Natural killer cell (primary cell): Measurements from ENCODE around the gene CAMTA2. TPM values are rescaled to one million over a fixed set of nuclear protein-coding genes. Genes with fewer than 3 reads are reported as not detected.
A peak's percentile ranks its signal among the peaks of the same experiment; 100 is the strongest.

Experiments
- ATAC-seq, 3 donors: fragments of 150-1000 bp in 2 of 3; fragments of 200-7000 bp in 1 of 3; cut with Tn5 transposase; 1 replicate in 1 of 3; 2 replicates in 2 of 3; pipeline ENCODE4 v1.10.0; 2021; ENCODE audit warnings: mild to moderate bottlenecking in 2 of 3, moderate library complexity in 2 of 3
- DNase-seq, 2 donors: peaks; one replicate each; pipeline versions ENCODE4 v3.0.0 to v3.0.0-alpha.2; 2013 to 2021; ENCODE audit warnings: mixed read lengths in 1 of 2
- H3K27ac ChIP-seq: one replicate; pipeline ENCODE4 v1.5.1; 2013; ENCODE audit warnings: mild to moderate bottlenecking, low read length
- H3K27me3 ChIP-seq: one replicate; pipeline ENCODE4 v1.6.1; 2013; ENCODE audit warnings: low read length; ENCODE audit not compliant: control insufficient read depth, insufficient read depth
- H3K36me3 ChIP-seq: one replicate; pipeline ENCODE4 v1.6.1; 2013; ENCODE audit warnings: low read length; ENCODE audit not compliant: control insufficient read depth, insufficient read depth
- H3K4me1 ChIP-seq: one replicate; pipeline ENCODE4 v1.6.1; 2013; ENCODE audit warnings: low read length; ENCODE audit not compliant: control insufficient read depth, insufficient read depth
- H3K4me3 ChIP-seq: one replicate; pipeline ENCODE4 v1.5.1; 2013; ENCODE audit warnings: low read length
- H3K9me3 ChIP-seq: one replicate; pipeline ENCODE4 v1.6.1; 2013; ENCODE audit warnings: low read length; ENCODE audit not compliant: control insufficient read depth, insufficient read depth
- H3K27ac Mint-ChIP-seq, 2 donors: one replicate each; pipeline ENCODE4 v1.8.0; 2022; ENCODE audit warnings: mild to moderate bottlenecking in 2 of 2, mixed read lengths in 2 of 2, moderate library complexity in 1 of 2
- H3K27me3 Mint-ChIP-seq, 2 donors: one replicate each; pipeline ENCODE4 v1.8.0; 2022; ENCODE audit warnings: low read depth in 2 of 2, mixed read lengths in 2 of 2
- H3K36me3 Mint-ChIP-seq: one replicate; pipeline ENCODE4 v1.8.0; 2022; ENCODE audit warnings: mixed read lengths
- H3K4me1 Mint-ChIP-seq, 2 donors: one replicate each; pipeline ENCODE4 v1.8.0; 2022; ENCODE audit warnings: mixed read lengths in 2 of 2
- H3K4me3 Mint-ChIP-seq: one replicate; pipeline ENCODE4 v1.8.0; 2022; ENCODE audit warnings: mild to moderate bottlenecking, moderate library complexity, mixed read lengths
- H3K9me3 Mint-ChIP-seq, 2 donors: one replicate each; pipeline ENCODE4 v1.8.0; 2022; ENCODE audit warnings: mixed read lengths in 2 of 2
- WGBS: methylation state at CpG from one replicate; pipeline ENCODE4 v1.1.7; 2013; ENCODE audit warnings: missing lambda C conversion rate; ENCODE audit not compliant: insufficient coverage; 5-methylcytosine and 5-hydroxymethylcytosine counted together
- intact Hi-C: fragments of 100-400 bp; cut with micrococcal nuclease; formaldehyde crosslinking; loops from one replicate; pipeline ENCODE4 v1.14.2; 2022
- total RNA-seq, 4 donors: library from RNA; stranded (reverse); fragments of 120-200 nt in 1 of 4; gene quantifications; one replicate each; pipeline versions ENCODE4 v1.2.3 to v1.2.4, GENCODE V29; 2013 to 2022
- TF ChIP-seq, protein P1 (sequence below): fragments of 200-600 bp; IDR thresholded peaks from one replicate; pipeline ENCODE4 v1.8.0; 2022; ENCODE audit warnings: antibody characterized with exemption

The CAMTA2 gene
- total RNA-seq, 3 donors from 2014 or later (not counting 1 experiment from before 2014, with no cell fraction given), result 56.2 to 69.5 (median 69.4) TPM

DNA sequence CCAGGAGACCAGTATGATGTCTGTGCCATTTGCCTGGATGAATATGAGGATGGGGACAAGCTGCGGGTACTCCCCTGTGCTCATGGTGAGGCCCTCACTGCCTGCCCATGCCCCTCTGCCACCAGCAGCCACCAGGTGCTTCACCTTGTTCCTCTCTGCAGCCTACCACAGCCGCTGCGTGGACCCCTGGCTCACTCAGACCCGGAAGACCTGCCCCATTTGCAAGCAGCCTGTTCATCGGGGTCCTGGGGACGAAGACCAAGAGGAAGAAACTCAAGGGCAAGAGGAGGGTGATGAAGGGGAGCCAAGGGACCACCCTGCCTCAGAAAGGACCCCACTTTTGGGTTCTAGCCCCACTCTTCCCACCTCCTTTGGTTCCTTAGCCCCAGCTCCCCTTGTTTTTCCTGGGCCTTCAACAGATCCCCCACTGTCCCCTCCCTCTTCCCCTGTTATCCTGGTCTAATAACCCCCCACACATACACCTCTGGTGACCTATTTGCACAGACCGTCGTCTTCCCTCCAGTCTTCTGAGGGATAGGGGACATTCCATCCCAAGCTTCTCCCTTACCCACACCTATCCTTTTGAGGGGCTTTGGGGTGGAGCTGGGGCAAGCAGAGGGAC lies 42.8 kb downstream of the CAMTA2 start:
- WGBS, result 21% methylated on average over 8 of the region's 8 CpGs
- H3K4me1 Mint-ChIP-seq, result peaks cover 65 to 79% of the 10 kb centered on the region in 2 donors
- Histone ChIP-seq H3K27ac (peak overlapping the region; percentile 96), H3K4me1 (peaks cover 65% of the 10 kb centered on the region), H3K27me3 (no peaks in the 10 kb centered on the region), H3K9me3 (no peaks in the 10 kb centered on the region), H3K36me3 (peaks cover 50% of the 10 kb centered on the region), H3K4me3 (peak overlapping the region; percentile 99)
- DNase-seq (peak in 1 of 2 donors; percentile 45), ATAC-seq (no peak)
- peak overlapping the region; percentile 91 for H3K4me3 Mint-ChIP-seq
- TF ChIP-seq, protein P1, sequence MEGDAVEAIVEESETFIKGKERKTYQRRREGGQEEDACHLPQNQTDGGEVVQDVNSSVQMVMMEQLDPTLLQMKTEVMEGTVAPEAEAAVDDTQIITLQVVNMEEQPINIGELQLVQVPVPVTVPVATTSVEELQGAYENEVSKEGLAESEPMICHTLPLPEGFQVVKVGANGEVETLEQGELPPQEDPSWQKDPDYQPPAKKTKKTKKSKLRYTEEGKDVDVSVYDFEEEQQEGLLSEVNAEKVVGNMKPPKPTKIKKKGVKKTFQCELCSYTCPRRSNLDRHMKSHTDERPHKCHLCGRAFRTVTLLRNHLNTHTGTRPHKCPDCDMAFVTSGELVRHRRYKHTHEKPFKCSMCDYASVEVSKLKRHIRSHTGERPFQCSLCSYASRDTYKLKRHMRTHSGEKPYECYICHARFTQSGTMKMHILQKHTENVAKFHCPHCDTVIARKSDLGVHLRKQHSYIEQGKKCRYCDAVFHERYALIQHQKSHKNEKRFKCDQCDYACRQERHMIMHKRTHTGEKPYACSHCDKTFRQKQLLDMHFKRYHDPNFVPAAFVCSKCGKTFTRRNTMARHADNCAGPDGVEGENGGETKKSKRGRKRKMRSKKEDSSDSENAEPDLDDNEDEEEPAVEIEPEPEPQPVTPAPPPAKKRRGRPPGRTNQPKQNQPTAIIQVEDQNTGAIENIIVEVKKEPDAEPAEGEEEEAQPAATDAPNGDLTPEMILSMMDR, result no peak
- H3K27me3 Mint-ChIP-seq, result peaks cover 0 to 2% of the 10 kb centered on the region in 2 donors
- H3K9me3 Mint-ChIP-seq, result no peaks in the 10 kb centered on the region
- H3K36me3 Mint-ChIP-seq, result peaks cover 14% of the 10 kb centered on the region
- H3K27ac Mint-ChIP-seq, result peak overlapping the region; percentile 87 to 93
- intact Hi-C loops, result loop anchor here (2.0 to 5.0 kb wide), 2 partner anchors 44 to 473 kb away; partner anchors contain the start of gene NUP88

DNA sequence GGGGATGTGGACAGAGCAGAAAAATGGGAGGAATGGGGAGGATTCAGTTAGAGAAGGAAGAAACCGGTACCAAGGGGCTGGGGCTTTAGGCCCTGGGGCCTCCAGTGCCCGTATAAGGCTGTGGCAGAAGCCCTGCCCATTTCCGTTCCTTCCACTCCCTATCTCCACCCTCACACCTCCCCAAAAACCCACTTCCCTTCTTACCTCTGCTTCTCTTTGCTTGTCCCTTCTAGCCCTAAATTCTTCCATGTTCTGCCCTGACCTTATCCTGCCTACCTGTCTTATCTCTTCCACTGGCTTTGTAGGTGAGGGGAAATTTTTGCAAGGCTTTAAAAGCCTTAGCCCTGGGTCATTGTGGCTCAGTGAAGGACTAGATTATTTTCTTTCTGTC lies 43.3 kb downstream of the CAMTA2 start:
- Histone ChIP-seq H3K4me3 (peak overlapping the region; percentile 99), H3K9me3 (no peaks in the 10 kb centered on the region), H3K27me3 (no peaks in the 10 kb centered on the region), H3K36me3 (peaks cover 50% of the 10 kb centered on the region), H3K4me1 (peaks cover 69% of the 10 kb centered on the region), H3K27ac (peak overlapping the region; percentile 96)
- intact Hi-C loops, result loop anchor here (2.0 kb wide), 1 partner anchor 43 kb away; no protein-coding TSS in a partner anchor
- peak in 1 of 2 donors; percentile 82 for DNase-seq
- WGBS, result 0% methylated on average over 3 of the region's 3 CpGs
- Mint-ChIP-seq H3K27ac (peak overlapping the region; percentile 87 to 93), H3K9me3 (no peaks in the 10 kb centered on the region), H3K27me3 (peaks cover 0 to 2% of the 10 kb centered on the region in 2 donors), H3K4me3 (peak overlapping the region; percentile 91), H3K36me3 (peaks cover 14% of the 10 kb centered on the region), H3K4me1 (peaks cover 65 to 82% of the 10 kb centered on the region in 2 donors)
- TF ChIP-seq, protein P1, result no peak
- ATAC-seq, result no peak

DNA sequence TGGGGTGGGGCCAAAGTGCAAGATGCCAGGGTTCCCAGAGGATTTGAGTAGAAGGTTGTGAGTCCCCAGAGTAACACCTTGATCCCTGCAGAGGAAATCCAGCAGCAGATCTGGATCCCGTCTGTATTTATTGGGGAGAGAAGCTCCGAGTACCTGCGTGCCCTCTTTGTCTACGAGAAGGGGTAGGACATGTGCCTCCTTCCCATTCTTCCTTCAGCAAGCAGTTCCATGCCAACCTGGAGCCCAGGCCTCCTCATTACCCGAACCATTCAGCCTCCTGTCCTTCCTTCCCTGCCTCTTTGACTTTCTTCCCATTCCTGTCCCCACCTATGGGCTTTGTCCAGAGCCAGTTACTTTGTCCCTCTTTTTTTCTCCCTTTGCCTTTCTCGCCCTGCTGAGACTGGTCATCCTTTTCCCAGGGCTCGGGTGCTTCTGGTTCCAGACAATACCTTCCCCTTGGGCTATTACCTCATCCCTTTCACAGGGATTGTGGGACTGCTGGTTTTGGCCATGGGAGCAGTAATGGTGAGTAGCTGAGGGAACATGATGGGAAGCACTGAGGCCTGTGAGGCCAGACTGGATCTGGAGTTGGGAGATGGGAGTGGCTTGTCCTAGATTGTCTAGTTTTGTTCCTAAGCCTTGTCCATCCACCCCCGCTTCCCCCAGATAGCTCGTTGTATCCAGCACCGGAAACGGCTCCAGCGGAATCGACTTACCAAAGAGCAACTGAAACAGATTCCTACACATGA lies 44.5 kb downstream of the CAMTA2 start:
- Histone ChIP-seq H3K27ac (peak overlapping the region; percentile 96), H3K9me3 (no peaks in the 10 kb centered on the region), H3K36me3 (peaks cover 57% of the 10 kb centered on the region), H3K27me3 (no peaks in the 10 kb centered on the region), H3K4me1 (peaks cover 79% of the 10 kb centered on the region), H3K4me3 (no peak overlapping the region)
- Mint-ChIP-seq H3K4me3 (peak overlapping the region; percentile 91), H3K9me3 (no peaks in the 10 kb centered on the region), H3K27me3 (peaks cover 0 to 2% of the 10 kb centered on the region in 2 donors), H3K27ac (peak overlapping the region; percentile 87 to 93), H3K36me3 (peaks cover 14% of the 10 kb centered on the region), H3K4me1 (peaks cover 71 to 89% of the 10 kb centered on the region in 2 donors)
- DNase-seq (no peak), ATAC-seq (no peak)
- intact Hi-C loops, result no loop called here
- WGBS, result 95% methylated on average over 9 of the region's 13 CpGs
- TF ChIP-seq, protein P1, result no peak
